Pulmonary artery endothelial cell (primary cell): ENCODE results near the gene ARMC2. TPM values are rescaled to one million over a fixed set of nuclear protein-coding genes. Genes with fewer than 3 reads are reported as not detected.
A peak's percentile ranks its signal among the peaks of the same experiment; 100 is the strongest.
"Not testable (repeated sequence)": the region's sequence is repeated elsewhere in the genome, so short reads cannot be mapped to it uniquely, and the experiment has no call there.

Experiments used
- DNase-seq: peaks from one replicate; pipeline ENCODE4 v3.0.0-alpha.2; 2011; ENCODE audit warnings: low read depth, low spot score
- total RNA-seq: library from RNA; depleted of rRNA; stranded (reverse); fragments of >200 nt; gene quantifications from 2 replicates; pipeline ENCODE4 v1.2.3, GENCODE V29; 2014

ARMC2 gene
- 0.99 and 1.1 TPM in 2 replicates for total RNA-seq

GRCh38 chr6:108848116-108848868 lies at the start of gene ARMC2:
ARMC2 (plus strand) TSS chr6:108848422; CDS start chr6:108854268, 5,846 bp downstream.
- peak; percentile 22 for DNase-seq

GRCh38 chr6:108798670-108799353 lies 49.4 kb upstream of the ARMC2 start:
- peak; percentile 19 for DNase-seq

- no peak for DNase-seq
Measured at GRCh38 chr6:108799354-108799717, 48.9 kb upstream of the ARMC2 start.

DNA sequence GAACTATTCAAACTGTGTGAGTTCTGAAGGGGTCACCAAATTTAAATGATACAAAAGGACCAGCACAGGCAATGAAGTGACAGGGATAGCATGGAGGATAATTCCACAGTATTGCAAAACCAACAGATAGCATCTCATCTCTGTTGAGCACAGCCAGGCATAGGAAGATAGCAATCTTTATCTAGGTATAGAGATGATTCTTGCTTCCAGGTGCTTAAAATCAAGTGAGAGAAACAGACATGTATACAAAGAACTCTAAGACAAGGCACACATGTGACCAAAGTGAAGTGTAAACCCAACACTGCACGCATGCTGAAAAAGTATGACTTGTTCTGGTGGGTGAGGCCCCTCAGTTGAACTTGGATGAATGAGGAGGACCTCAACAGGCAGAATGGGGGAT lies 48.4 kb upstream of the ARMC2 start:
- DNase-seq = no peak

GRCh38 chr6:108800427-108800864 lies 47.8 kb upstream of the ARMC2 start:
- DNase-seq = no peak

- DNase-seq = no peak
Measured at GRCh38 chr6:108801366-108801765, 46.9 kb upstream of the ARMC2 start.

- DNase-seq = no peak
Measured at GRCh38 chr6:108803982-108804490, 44.2 kb upstream of the ARMC2 start.

DNA sequence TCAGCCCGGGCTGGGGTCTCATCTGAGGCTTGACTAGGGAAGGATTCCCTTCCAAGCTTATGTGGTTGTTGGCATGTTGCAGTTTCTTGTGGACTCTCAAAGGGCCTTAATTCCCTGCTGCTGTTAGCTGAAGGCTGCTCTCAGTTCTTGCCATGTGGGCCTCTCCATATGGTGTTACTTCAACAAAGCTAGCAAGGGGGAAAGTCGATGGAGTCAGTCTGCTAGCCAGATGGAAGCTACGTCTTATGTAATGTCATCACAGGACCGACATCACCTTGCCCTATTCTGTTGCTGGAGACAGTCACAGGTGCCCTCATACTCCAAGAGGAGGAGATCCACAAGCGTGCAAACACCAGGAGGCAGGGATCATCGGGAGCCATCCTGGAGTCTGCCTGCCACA lies 43.3 kb upstream of the ARMC2 start:
- no peak for DNase-seq

DNA sequence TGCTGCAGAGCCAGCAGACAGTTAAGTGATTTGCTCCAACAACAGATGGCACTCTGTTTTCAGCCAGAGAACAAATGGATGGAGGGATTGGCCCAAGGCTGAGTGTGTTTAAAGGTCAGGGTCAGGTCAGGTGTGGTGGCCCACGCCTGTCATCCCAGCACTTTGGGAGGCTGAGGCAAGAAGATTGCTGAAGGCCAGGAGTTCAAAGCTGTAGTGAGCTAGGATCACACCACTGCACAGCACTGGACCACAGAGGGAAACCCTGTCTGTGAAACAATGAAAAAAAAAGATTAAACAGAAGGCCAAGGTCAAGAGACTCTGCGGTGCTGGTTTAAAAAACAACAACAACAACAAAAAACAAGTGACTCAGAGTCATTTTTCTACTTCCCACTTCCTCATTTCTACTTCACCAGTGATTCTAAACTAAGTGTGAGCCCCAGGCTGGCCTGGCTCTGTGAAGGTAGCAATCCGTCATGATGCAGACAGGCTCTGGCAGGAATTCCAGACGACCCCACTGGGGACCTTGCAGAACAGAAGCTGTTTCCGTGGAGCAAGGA lies 42.5 kb upstream of the ARMC2 start:
- DNase-seq = no peak

DNA sequence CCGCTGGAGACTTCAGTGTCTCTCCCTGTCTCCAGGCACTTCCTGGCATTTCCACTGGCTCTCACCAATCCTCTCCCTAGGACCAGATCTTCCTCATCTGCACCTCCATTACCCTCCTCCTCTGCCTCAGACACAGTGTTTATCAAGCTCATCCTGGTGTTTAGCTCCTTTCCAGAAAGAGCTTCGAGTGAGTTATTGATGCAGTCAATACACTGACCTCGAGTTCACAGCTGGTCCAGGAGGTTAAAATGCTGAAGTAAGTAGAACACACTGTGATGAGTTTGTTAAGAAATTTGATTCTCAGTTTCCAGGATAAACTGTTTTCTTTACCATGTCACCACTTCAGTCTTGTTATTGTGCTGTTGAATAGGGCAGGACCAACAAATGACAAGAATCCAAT lies 42.1 kb upstream of the ARMC2 start:
- DNase-seq = no peak

DNA sequence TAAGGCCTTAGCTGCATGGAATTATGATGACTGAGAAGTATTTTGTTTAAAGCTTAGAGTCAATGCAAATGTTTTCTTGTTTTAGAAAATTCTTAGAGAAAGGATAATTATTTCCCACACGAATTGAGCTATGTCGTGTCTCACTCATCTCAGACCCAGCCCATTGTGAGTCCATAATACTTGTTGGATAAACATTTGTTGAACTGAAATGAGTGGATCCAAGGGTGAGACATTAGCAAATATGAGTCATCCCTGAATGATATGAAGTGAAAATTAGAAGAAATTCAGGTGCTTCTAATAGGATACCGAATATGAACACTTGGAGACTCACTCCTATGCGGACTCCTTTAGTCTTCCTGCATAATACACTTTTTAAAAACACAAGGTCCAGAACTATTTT lies 41.6 kb upstream of the ARMC2 start:
- DNase-seq = no peak

DNA sequence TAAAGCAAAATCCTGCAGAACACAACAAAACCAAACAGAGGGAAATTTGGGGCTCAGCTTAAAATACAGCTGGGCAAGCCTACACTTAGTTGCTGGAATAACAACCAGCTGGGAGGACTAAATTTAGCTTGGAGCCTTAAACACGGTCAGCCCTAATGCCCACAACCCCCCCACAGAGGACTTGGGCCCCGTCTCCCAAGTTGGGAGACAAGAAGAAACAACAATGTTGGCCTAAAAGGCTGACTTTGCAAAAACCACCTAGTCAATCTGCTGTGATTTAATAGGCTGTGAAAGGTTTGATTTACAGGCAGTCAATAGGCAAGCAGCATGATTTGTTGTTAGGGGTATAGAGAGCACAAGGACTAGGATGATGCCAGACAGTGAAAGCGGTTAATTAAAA lies 40.3 kb upstream of the ARMC2 start:
- DNase-seq = no peak

DNA sequence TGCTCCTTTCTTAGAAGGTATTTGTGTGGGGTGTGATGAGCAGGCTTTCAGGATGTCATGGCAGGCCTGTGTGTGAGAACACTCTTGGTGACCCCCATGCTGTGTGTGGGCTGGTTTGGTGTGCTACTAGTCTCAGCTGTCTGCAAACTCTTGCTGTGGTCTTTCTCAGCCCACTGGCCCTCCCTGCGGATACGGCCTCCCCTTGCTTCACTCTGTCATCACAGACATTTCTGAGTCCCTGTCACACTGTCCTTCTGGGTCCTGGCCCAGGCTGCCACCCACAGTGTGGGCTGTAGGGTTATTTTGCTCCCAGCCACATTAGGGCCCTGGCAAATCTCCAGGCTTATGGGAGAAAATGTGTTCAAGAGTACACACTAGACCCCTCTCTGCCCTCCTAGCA lies 39.0 kb upstream of the ARMC2 start:
- no peak for DNase-seq

DNA sequence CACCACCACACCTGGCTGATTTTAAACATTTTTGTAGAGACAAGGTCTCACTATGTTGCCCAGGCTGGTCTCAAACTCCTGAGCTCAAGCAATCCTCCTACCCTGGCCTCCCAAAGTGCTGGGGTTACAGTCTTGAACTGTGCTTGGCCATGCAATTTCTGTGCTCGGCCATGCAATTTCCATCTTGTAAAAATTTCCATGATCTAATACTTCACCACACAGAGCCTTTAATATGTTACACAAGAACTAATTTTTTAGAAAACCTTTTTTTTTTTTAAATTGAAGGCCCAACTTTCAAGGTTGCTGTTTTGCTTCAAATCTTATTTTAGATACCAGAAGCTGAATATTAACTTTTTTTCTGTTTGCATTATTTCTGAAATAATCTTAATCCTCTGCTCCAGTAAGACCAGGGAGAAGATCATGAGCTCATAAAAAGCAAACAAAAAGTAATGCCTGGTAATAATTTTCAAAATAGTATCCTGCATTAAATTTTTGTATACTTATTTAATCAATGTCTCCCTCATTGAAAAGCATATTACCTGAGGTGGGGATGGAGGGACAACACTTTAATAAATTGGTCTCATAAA lies 38.1 kb upstream of the ARMC2 start:
- DNase-seq = no peak

GRCh38 chr6:108811490-108811889 lies 36.7 kb upstream of the ARMC2 start:
- no peak for DNase-seq

DNA sequence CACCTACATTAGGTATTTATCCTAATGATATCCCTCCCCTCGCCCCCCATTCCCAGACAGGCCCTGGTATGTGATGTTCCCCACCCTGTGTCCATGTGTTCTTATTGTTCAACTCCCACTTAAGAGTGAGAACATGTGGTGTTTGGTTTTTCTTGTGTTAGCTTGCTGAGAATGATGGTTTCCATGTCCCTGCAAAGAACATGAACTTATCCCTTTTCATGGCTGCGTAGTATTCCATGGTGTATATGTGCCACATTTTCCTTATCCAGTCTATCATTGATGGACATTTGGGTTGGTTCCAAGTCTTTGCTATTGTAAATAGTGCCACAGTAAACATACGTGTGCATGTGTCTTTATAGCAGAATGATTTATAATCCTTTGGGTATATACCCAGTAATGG lies 35.0 kb upstream of the ARMC2 start:
- not testable (repeated sequence) for DNase-seq

GRCh38 chr6:108817276-108817675 lies 30.9 kb upstream of the ARMC2 start:
- not testable (repeated sequence) for DNase-seq

GRCh38 chr6:108820006-108820405 lies 28.2 kb upstream of the ARMC2 start:
- DNase-seq = no peak

- DNase-seq = no peak
Measured at GRCh38 chr6:108822401-108822800, 25.8 kb upstream of the ARMC2 start.

DNA sequence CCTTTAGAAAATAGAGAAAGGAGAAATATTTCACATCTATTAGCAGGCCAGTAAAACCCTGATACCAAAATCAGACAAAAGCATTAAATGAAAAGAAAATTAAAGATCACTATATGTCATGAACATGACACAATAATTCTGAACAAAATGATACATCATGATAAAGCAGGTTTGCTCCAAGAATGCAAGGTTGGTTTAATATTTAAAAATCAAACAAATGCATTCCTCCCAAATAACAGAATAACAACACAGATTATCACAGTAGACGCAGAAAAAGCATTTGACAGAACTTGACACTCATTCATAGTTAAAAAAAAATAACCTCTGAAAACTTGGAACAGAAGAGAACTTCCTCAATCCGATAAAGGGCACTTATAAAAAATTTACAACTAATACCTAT lies 22.9 kb upstream of the ARMC2 start:
- no peak for DNase-seq

DNA sequence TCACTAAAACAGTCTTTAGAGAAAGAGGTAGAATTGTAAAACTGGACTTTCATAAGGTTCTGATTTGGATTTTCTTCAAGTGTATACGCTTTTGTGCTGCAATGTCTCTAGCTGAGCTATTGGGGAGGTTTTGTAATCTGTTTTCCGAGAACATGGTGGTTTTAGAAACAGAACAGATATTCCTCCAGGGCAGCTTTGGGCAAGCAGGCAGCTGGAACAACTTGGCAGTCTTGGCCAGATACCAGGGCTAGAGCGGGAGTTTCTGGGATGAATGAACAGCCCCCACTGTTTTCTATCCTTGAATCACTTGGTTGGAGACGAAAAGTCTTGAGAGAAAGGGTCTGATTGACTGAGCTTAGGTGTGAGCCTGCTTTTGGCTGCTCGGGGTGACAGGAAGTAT lies 17.1 kb upstream of the ARMC2 start:
- no peak for DNase-seq

DNA sequence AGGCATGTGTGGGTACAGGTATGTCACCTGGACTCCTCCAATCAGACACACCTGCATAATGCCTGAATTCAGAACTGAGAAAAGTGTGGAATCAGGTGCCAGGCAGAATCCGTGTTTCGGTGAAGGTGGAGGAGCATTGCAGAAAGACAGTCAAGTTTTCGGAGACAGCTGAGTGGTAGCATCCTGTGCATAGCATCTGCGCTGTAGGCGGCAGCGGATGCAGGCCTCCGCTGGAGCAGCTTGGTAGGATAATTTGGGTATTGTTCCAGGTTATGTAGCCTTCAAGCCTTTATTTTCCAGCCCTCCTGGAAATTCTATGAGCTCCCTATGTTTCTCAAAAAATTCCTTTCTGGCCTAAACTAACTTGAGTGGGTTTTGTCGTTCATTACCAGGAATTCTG lies 15.5 kb upstream of the ARMC2 start:
- no peak for DNase-seq
